Keratinocyte (primary cell): ENCODE measurements around the gene CNEP1R1. TPM values are rescaled to one million over a fixed set of nuclear protein-coding genes. Genes with fewer than 3 reads are reported as not detected.

Source experiments
- DNase-seq: peaks from one replicate; pipeline ENCODE4 v3.0.0-alpha.2; 2011; ENCODE audit warnings: low read depth, missing footprints, low spot score
- FAIRE-seq: peaks from 2 replicates; lab custom pipeline; 2011; peaks lifted over from hg19 to GRCh38; lab: Jason Lieb, UNC
- H2AFZ ChIP-seq: 2 replicates; pipeline ENCODE4 v1.6.0; 2012; ENCODE audit warnings: low read length, control low read depth, inconsistent platforms; ENCODE audit not compliant: control insufficient read depth
- H3K27ac ChIP-seq: 2 replicates; pipeline ENCODE4 v1.5.1; 2011; ENCODE audit warnings: low read length; ENCODE audit not compliant: control insufficient read depth, insufficient read depth
- H3K27me3 ChIP-seq: 3 replicates; pipeline ENCODE4 v1.6.0; 2011; ENCODE audit warnings: low read length; ENCODE audit not compliant: control insufficient read depth, insufficient read depth; ENCODE audit errors: extremely low read depth
- H3K36me3 ChIP-seq, 2 experiments: 2 replicates in 1 of 2; 3 replicates in 1 of 2; pipeline ENCODE4 v1.5.1; 2011; ENCODE audit warnings: low read length in 2 of 2, mild to moderate bottlenecking in 1 of 2; ENCODE audit not compliant: control insufficient read depth in 2 of 2, insufficient read depth in 2 of 2; ENCODE audit errors: extremely low read depth in 1 of 2
- H3K4me1 ChIP-seq: 3 replicates; pipeline ENCODE4 v1.5.1; 2011; ENCODE audit warnings: low read length; ENCODE audit not compliant: control insufficient read depth, insufficient read depth; ENCODE audit errors: extremely low read depth
- H3K4me2 ChIP-seq: 3 replicates; pipeline ENCODE4 v1.6.0; 2011; ENCODE audit warnings: low read depth, low read length; ENCODE audit not compliant: control insufficient read depth, insufficient read depth; ENCODE audit errors: extremely low read depth
- H3K4me3 ChIP-seq, 3 experiments: fragments of 200-600 bp in 1 of 3; sonication (generic) in 1 of 3; 2 replicates in 2 of 3; 3 replicates in 1 of 3; pipeline ENCODE4 v1.5.1; 2011 to 2016; ENCODE audit warnings: low read length in 3 of 3, mild to moderate bottlenecking in 3 of 3, control low read depth in 2 of 3, inconsistent platforms in 1 of 3, low read depth in 1 of 3, mixed read lengths in 1 of 3, mixed run types in 1 of 3, moderate library complexity in 1 of 3; ENCODE audit not compliant: control insufficient read depth in 2 of 3, insufficient read depth in 2 of 3; ENCODE audit errors: extremely low read depth in 1 of 3
- H3K79me2 ChIP-seq: 2 replicates; pipeline ENCODE4 v1.6.0; 2012; ENCODE audit warnings: low read length; ENCODE audit not compliant: control insufficient read depth, insufficient read depth
- H3K9ac ChIP-seq: 3 replicates; pipeline ENCODE4 v1.6.0; 2011; ENCODE audit warnings: low read length; ENCODE audit not compliant: control insufficient read depth, insufficient read depth; ENCODE audit errors: extremely low read depth
- H3K9me1 ChIP-seq: 3 replicates; pipeline ENCODE4 v1.6.0; 2011; ENCODE audit warnings: low read length; ENCODE audit not compliant: control insufficient read depth, insufficient read depth; ENCODE audit errors: extremely low read depth
- H3K9me3 ChIP-seq: 2 replicates; pipeline ENCODE4 v1.5.1; 2012; ENCODE audit warnings: low read depth, low read length; ENCODE audit not compliant: control insufficient read depth
- H4K20me1 ChIP-seq: 3 replicates; pipeline ENCODE4 v1.6.0; 2011; ENCODE audit warnings: low read length; ENCODE audit not compliant: control insufficient read depth, insufficient read depth; ENCODE audit errors: extremely low read depth
- CTCF ChIP-seq, 3 experiments: IDR thresholded peaks in 1 of 3; conservative IDR thresholded peaks in 1 of 3; optimal IDR thresholded peaks in 1 of 3; 2 replicates in 2 of 3; 3 replicates in 1 of 3; pipeline versions ENCODE3 to v1.5.1; 2011; ENCODE audit warnings: low read length in 3 of 3, mild to moderate bottlenecking in 3 of 3, moderate library complexity in 2 of 3, control low read depth in 1 of 3, inconsistent platforms in 1 of 3; ENCODE audit not compliant: insufficient read depth in 2 of 3; ENCODE audit errors: extremely low read depth in 1 of 3
- EZH2 ChIP-seq: IDR thresholded peaks from one replicate; pipeline ENCODE4 v1.6.1; 2012; ENCODE audit warnings: inconsistent platforms, mild to moderate bottlenecking, low read length, moderate library complexity
- dilution Hi-C: fragments of 300-500 bp; cut with MboI; formaldehyde crosslinking; loops from one replicate; pipeline ENCODE4 v1.7.0; 2020; ENCODE audit warnings: low sequenced_read_pairs; ENCODE audit not compliant: extremely low pct_ligation_motif_present
- polyA minus RNA-seq, 3 experiments: library from RNA; depleted of rRNA, polyadenylated mRNA; stranded (reverse); fragments of >200 nt; gene quantifications; 1 replicate in 1 of 3; 2 replicates in 1 of 3; 3 replicates in 1 of 3; pipeline ENCODE4 v1.2.3, GENCODE V29; 2011
- polyA plus RNA-seq, 5 experiments: library from polyadenylated mRNA; depleted of rRNA in 3 of 5; stranded (reverse) in 3 of 5; stranded (forward) in 1 of 5; unstranded in 1 of 5; fragments of >200 nt; gene quantifications; 1 replicate in 1 of 5; 2 replicates in 3 of 5; 3 replicates in 1 of 5; pipeline versions ENCODE4 v1.2.1 to v1.2.3, GENCODE V29; 2011 to 2012; ENCODE audit warnings: missing spikeins in 2 of 5, low read depth in 1 of 5, low replicate concordance in 1 of 5

Gene CNEP1R1
- polyA plus RNA-seq (19.9 to 28.5 TPM (median 21.4 TPM) in 3 replicates), polyA minus RNA-seq (3.4 to 20.5 TPM (median 19.7 TPM) in 3 replicates)
- 11.0 TPM for polyA plus RNA-seq (2011; ENCODE audit: low read depth)
- polyA plus RNA-seq (2011; cell fraction: cytosol; rRNA removed) = 10.6 and 23.0 TPM in 2 replicates
- 24.0 and 36.7 TPM in 2 replicates for polyA plus RNA-seq (2011; cell fraction: nucleus; rRNA removed)
- 14.2 and 18.1 TPM in 2 replicates for polyA plus RNA-seq (2012; ENCODE audit: low replicate concordance)
- 20.0 TPM for polyA minus RNA-seq (2011; cell fraction: cytosol; rRNA and poly(A)+ RNA removed)
- 6.9 and 13.7 TPM in 2 replicates for polyA minus RNA-seq (2011; cell fraction: nucleus; rRNA and poly(A)+ RNA removed)

- TF ChIP-seq CTCF (optimal IDR thresholded peaks at IDR 0.05 in 1 of 3, IDR thresholded peaks at IDR 0.05 in 1 of 3, conservative IDR thresholded peaks at IDR 0.05 in 1 of 3; ENCODE audit: extremely low read depth in 1 of 3, insufficient read depth in 2 of 3, low read length in 3 of 3) (peak; percentile 98 to 100 (median 99)), EZH2 (no peak)
- dilution Hi-C loops = no loop called here
- Histone ChIP-seq H3K9ac (peak within 1 kb of the TSS; percentile 73), H3K36me3 (peaks cover 0 to 5% of the 10 kb centered on the region in 2 experiments), H3K27me3 (no peaks in the 10 kb centered on the region), H4K20me1 (no peaks in the 10 kb centered on the region), H3K4me3 (peak within 1 kb of the TSS; percentile 75 to 93 (median 78)), H3K9me3 (no peaks in the 10 kb centered on the region), H3K4me1 (peaks cover 8% of the 10 kb centered on the region), H3K79me2 (peaks cover 37% of the 10 kb centered on the region), H3K27ac (peak within 1 kb of the TSS; percentile 42), H2AFZ (peak within 1 kb of the TSS; percentile 89), H3K9me1 (no peaks in the 10 kb centered on the region), H3K4me2 (peak within 1 kb of the TSS; percentile 77)
- FAIRE-seq (peak; percentile 34), DNase-seq (peak; percentile 78)
Measured at GRCh38 chr16:50024684-50025536, at the start of gene CNEP1R1. Gene CNEP1R1 (plus strand): TSS chr16:50025225. CDS start chr16:50025316, 91 bp downstream.

- Histone ChIP-seq H3K9ac (no peak overlapping the region), H3K9me1 (no peaks in the 10 kb centered on the region), H3K9me3 (no peaks in the 10 kb centered on the region), H3K36me3 (no peaks in the 10 kb centered on the region), H3K27me3 (no peaks in the 10 kb centered on the region), H4K20me1 (no peaks in the 10 kb centered on the region), H3K4me1 (no peaks in the 10 kb centered on the region), H2AFZ (no peak overlapping the region), H3K4me2 (no peak overlapping the region), H3K79me2 (no peaks in the 10 kb centered on the region), H3K4me3 (no peak overlapping the region), H3K27ac (no peak overlapping the region)
- FAIRE-seq (no peak), DNase-seq (no peak)
- TF ChIP-seq EZH2 (no peak), CTCF (optimal IDR thresholded peaks at IDR 0.05 in 1 of 3, IDR thresholded peaks at IDR 0.05 in 1 of 3, conservative IDR thresholded peaks at IDR 0.05 in 1 of 3; ENCODE audit: extremely low read depth in 1 of 3, insufficient read depth in 2 of 3, low read length in 3 of 3) (no peak)
- dilution Hi-C loops = no loop called here
Measured at GRCh38 chr16:49977427-49977826, 47.6 kb upstream of the CNEP1R1 start.
